BJ (cell line): ENCODE data around the gene SLC25A18. TPM values are rescaled to one million over a fixed set of nuclear protein-coding genes. Genes with fewer than 3 reads are reported as not detected.

Experiments used
- CTCF ChIA-PET: fragments of 350-600 bp; formaldehyde crosslinking; extraction: SDS; loops from one replicate; lab custom pipeline; 2021; ENCODE audit warnings: antibody characterized with exemption, inconsistent platforms; lab: Yijun Ruan, JAX
- POLR2A ChIA-PET: fragments of 300-600 bp; sonication (Branson Sonifier 250); formaldehyde crosslinking; extraction: SDS; loops from one replicate; lab custom pipeline; 2021; ENCODE audit warnings: antibody characterized with exemption; lab: Charles Lee
- DNase-seq: peaks from one replicate; pipeline ENCODE4 v3.0.0-alpha.2; 2011; ENCODE audit warnings: low read depth
- H3K27me3 ChIP-seq: 2 replicates; pipeline ENCODE4 v1.6.0; 2011; ENCODE audit warnings: low read length; ENCODE audit not compliant: control insufficient read depth, insufficient read depth
- H3K36me3 ChIP-seq: 2 replicates; pipeline ENCODE4 v1.5.1; 2011; ENCODE audit warnings: low read length; ENCODE audit not compliant: control insufficient read depth, insufficient read depth
- H3K4me3 ChIP-seq: 2 replicates; pipeline ENCODE4 v1.5.1; 2011; ENCODE audit warnings: low read depth, mild to moderate bottlenecking, control low read depth, low read length
- polyA plus RNA-seq: library from polyadenylated mRNA; depleted of rRNA; stranded (reverse); fragments of >200 nt; gene quantifications from 2 replicates; pipeline ENCODE4 v1.2.3, GENCODE V29; 2011
- TF ChIP-seq, protein P1 (sequence below): IDR thresholded peaks from 2 replicates; pipeline ENCODE4 v1.5.1; 2011; ENCODE audit warnings: low read depth, mild to moderate bottlenecking, control low read depth, inconsistent platforms, low read length, moderate library complexity; ENCODE audit not compliant: insufficient read depth

SLC25A18 gene
- polyA plus RNA-seq, 1 experiment: 0.07 TPM

DNA sequence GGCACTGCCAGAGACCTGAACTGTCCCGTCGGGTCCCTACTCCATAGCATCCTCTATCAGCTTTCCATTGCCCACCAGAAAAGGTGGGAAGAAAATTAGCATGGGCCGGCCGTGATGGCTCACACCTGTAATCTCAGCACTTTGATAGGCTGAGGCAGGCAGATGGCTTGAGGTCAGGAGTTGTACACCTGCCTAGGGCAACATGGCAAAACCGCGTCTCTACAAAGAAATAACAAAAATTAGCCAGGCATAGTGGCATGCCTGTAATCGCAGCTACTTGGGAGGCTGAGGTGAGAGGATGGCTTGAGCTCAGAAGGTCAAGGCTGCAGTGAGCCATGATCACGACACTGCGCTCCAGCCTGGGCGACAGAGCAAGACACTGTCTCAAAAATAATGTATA is 3.5 kb downstream of the SLC25A18 start:
- ChIA-PET CTCF (interaction anchor here (2.1 kb wide), 1 partner anchor 509 kb away, joined by 4 read pairs; no protein-coding TSS in a partner anchor), POLR2A (no interaction called here)
- Histone ChIP-seq H3K36me3 (no peaks in the 10 kb centered on the region), H3K4me3 (no peak overlapping the region), H3K27me3 (no peaks in the 10 kb centered on the region)
- TF ChIP-seq, protein P1, sequence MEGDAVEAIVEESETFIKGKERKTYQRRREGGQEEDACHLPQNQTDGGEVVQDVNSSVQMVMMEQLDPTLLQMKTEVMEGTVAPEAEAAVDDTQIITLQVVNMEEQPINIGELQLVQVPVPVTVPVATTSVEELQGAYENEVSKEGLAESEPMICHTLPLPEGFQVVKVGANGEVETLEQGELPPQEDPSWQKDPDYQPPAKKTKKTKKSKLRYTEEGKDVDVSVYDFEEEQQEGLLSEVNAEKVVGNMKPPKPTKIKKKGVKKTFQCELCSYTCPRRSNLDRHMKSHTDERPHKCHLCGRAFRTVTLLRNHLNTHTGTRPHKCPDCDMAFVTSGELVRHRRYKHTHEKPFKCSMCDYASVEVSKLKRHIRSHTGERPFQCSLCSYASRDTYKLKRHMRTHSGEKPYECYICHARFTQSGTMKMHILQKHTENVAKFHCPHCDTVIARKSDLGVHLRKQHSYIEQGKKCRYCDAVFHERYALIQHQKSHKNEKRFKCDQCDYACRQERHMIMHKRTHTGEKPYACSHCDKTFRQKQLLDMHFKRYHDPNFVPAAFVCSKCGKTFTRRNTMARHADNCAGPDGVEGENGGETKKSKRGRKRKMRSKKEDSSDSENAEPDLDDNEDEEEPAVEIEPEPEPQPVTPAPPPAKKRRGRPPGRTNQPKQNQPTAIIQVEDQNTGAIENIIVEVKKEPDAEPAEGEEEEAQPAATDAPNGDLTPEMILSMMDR: no peak
- DNase-seq: no peak

DNA sequence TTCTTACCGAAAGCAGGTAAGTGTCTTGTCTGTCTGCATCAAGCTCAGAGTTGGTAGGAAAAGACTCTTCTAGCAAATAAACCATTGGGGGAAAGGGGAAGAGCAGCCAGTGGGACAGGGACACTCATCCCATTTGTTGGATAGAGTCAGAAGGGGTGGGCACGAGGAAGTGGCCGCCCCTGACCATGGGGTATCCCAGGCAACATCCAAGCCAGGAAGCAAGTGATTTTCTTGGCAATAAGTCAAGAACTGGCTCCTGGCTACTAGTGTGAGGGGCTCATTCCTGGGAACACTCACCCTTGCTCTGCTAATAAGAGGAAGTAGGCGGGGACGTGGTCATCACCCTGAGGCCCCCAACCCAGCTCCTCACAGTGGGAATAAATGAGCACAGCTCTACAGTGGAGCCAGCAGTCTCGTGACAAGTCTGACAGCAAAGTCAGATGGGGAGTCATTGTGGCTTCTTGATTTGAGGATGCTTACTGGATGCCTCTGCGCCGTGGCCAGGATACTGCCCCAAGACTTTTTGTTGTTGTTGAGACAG is 6.7 kb downstream of the SLC25A18 start:
- CTCF ChIA-PET: interaction anchor here (0.9 to 1.6 kb wide), 2 partner anchors 11 kb away, joined by 3 to 5 read pairs; no protein-coding TSS in a partner anchor
- Histone ChIP-seq H3K27me3 (no peaks in the 10 kb centered on the region), H3K4me3 (no peak overlapping the region), H3K36me3 (peaks cover 1% of the 10 kb centered on the region; the same call in 1 of the 2 replicates)
- POLR2A ChIA-PET: interaction anchor here (0.6 kb wide), 1 partner anchor 17 kb away, joined by 5 read pairs; no protein-coding TSS in a partner anchor
- DNase-seq: no peak
- TF ChIP-seq, protein P1: no peak

DNA sequence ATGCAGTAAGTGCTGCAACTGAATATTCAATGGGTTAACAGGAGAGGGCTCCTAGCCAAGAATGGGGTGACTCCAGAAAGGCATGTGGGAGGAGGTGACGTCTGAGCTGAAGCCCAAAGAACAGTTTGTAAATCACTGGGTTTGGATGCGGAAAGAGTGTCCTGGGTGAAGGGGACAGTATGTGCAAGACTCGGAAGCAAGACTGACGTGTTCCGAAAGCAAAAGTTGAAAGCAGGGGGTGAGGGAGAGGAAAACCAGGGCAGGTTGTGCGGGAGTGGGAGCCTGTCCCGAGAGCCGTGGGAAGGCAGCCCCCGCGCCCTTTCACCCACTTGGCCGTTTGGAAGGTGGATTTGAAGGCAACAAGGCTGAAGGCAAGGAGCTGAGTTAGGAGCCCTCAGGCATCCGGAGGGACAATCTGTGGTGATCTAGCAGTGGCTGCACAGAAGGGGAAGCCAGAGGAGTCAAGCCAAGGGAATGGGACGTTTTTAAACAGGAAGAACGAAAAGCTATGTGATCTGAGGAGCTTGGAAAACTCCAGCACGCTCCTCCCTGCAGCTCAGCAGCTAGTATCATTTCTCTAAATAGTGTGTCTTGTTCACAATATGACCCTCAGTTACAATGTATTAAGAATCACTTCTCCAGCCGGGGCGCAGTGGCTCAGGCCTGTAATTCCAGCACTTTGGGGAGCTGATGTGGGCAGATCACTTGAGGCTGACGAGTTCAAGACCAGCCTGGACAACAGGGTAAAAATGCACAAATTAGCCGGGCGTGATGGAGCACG is 7.7 kb downstream of the SLC25A18 start:
- TF ChIP-seq, protein P1: no peak
- Histone ChIP-seq H3K36me3 (peaks cover 1% of the 10 kb centered on the region; the same call in 1 of the 2 replicates), H3K4me3 (peak overlapping the region; percentile 45), H3K27me3 (no peaks in the 10 kb centered on the region)
- ChIA-PET CTCF (interaction anchor here (0.7 to 1.6 kb wide), 3 partner anchors 12 to 259 kb away, joined by 3 to 5 read pairs (median 3); no protein-coding TSS in a partner anchor), POLR2A (interaction anchor here (0.6 kb wide), 1 partner anchor 18 kb away, joined by 5 read pairs; no protein-coding TSS in a partner anchor)
- DNase-seq: peak; percentile 49

DNA sequence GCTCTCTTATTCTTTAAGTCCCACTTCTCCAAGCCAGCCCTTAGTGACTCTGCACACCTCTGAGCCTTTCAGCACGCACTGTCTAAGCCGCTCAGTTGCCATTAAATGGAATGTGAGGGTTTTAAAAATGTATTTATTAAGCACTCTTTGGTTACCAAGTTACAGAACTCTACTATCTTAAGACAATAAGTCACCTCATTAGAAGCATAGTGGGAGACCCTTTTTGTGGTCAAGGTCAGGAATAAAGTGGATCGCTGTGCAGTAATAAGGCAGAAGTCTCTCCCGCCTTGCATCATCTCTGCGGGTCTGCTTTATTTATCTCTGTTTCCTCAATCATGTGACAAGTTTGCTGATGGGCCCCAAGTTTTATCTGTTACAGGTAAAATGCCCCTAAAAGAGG is 11.9 kb downstream of the SLC25A18 start:
- CTCF ChIA-PET: no interaction called here

More for the DNA sequence above, 11.9 kb downstream of the SLC25A18 start:
- Histone ChIP-seq H3K27me3 (no peaks in the 10 kb centered on the region), H3K36me3 (peaks cover 1% of the 10 kb centered on the region; the same call in 1 of the 2 replicates), H3K4me3 (no peak overlapping the region)
- POLR2A ChIA-PET: no interaction called here
- no peak for DNase-seq
- TF ChIP-seq, protein P1: no peak
